Loucy (cell line): Measurements from ENCODE around the gene OR52M1.

Source experiments
- EZH2phosphoT487 ChIP-seq: fragments of 200-600 bp; IDR thresholded peaks from 2 replicates; pipeline ENCODE4 v1.6.1; 2018; ENCODE audit warnings: antibody characterized with exemption, mild to moderate bottlenecking, moderate library complexity, borderline replicate concordance
- TF ChIP-seq, protein P1 (sequence below): fragments of 200-600 bp; sonication (generic); conservative IDR thresholded peaks from 2 replicates; pipeline ENCODE4 v1.5.1; 2014; ENCODE audit warnings: mild to moderate bottlenecking, antibody characterized with exemption, low read length

DNA sequence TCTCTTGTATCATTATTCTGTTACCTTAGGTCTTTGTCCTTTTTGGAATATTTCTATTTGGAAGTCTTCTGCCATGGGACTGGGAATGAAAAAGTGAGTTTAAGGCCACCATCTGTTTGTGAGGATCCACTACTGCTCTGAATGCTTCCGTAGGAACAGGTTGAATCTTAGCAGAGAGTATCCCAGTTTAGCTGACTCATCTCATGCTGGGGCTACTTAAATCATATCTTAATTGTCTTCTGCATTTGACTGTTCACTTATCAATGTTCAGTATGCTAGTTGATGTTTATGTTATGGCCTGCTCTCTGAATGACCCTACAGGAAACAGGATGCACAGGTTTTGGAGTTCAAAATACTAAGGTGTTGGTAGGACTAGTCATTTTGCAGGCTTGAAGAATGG, 35.1 kb downstream of the OR52M1 start:
- TF ChIP-seq, protein P1, sequence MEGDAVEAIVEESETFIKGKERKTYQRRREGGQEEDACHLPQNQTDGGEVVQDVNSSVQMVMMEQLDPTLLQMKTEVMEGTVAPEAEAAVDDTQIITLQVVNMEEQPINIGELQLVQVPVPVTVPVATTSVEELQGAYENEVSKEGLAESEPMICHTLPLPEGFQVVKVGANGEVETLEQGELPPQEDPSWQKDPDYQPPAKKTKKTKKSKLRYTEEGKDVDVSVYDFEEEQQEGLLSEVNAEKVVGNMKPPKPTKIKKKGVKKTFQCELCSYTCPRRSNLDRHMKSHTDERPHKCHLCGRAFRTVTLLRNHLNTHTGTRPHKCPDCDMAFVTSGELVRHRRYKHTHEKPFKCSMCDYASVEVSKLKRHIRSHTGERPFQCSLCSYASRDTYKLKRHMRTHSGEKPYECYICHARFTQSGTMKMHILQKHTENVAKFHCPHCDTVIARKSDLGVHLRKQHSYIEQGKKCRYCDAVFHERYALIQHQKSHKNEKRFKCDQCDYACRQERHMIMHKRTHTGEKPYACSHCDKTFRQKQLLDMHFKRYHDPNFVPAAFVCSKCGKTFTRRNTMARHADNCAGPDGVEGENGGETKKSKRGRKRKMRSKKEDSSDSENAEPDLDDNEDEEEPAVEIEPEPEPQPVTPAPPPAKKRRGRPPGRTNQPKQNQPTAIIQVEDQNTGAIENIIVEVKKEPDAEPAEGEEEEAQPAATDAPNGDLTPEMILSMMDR = no peak
- TF ChIP-seq EZH2phosphoT487 = no peak
